ENCODE measurements around the gene GRID1. TPM values are rescaled to one million over a fixed set of nuclear protein-coding genes. Genes with fewer than 3 reads are reported as not detected.

The GRID1 gene
- polyA plus RNA-seq, 1 donor (not counting 4 experiments of a cell fraction or from before 2014, with no cell fraction given): 0.01 TPM

- Histone ChIP-seq H4K20me1 (ENCODE audit: control insufficient read depth, extremely low read depth, insufficient read depth, low read length) (no peaks in the 10 kb centered on the region), H2AFZ (ENCODE audit: control insufficient read depth, low read length) (no peak overlapping the region), H3K4me3 (ENCODE audit: control insufficient read depth in 2 of 3, extremely low read depth in 1 of 3, insufficient read depth in 2 of 3, low read depth in 1 of 3, low read length in 3 of 3) (no peak overlapping the region), H3K27me3 (ENCODE audit: control insufficient read depth, extremely low read depth, insufficient read depth, low read length) (peaks cover 15% of the 10 kb centered on the region), H3K4me1 (ENCODE audit: control insufficient read depth, extremely low read depth, insufficient read depth, low read length) (no peaks in the 10 kb centered on the region), H3K9me3 (ENCODE audit: control insufficient read depth, low read depth, low read length) (no peaks in the 10 kb centered on the region), H3K9me1 (ENCODE audit: control insufficient read depth, extremely low read depth, insufficient read depth, low read length) (no peaks in the 10 kb centered on the region), H3K36me3 (ENCODE audit: control insufficient read depth in 2 of 2, extremely low read depth in 1 of 2, insufficient read depth in 2 of 2, low read length in 2 of 2) (no peaks in the 10 kb centered on the region), H3K79me2 (ENCODE audit: control insufficient read depth, insufficient read depth, low read length) (no peaks in the 10 kb centered on the region), H3K4me2 (ENCODE audit: control insufficient read depth, extremely low read depth, insufficient read depth, low read depth, low read length) (no peak overlapping the region), H3K27ac (ENCODE audit: control insufficient read depth, insufficient read depth, low read length) (no peak overlapping the region), H3K9ac (ENCODE audit: control insufficient read depth, extremely low read depth, insufficient read depth, low read length) (no peak overlapping the region)
- no peak for FAIRE-seq
- no peak for DNase-seq (ENCODE audit: low read depth, low spot score)
- dilution Hi-C loops (cut with MboI; ENCODE audit: extremely low pct_ligation_motif_present, low sequenced_read_pairs): no loop called here
- no peak for TF ChIP-seq EZH2 (IDR thresholded peaks at IDR 0.05; ENCODE audit: low read length)
- no peak for TF ChIP-seq CTCF (optimal IDR thresholded peaks at IDR 0.05 in 1 of 3, IDR thresholded peaks at IDR 0.05 in 1 of 3, conservative IDR thresholded peaks at IDR 0.05 in 1 of 3; ENCODE audit: extremely low read depth in 1 of 3, insufficient read depth in 2 of 3, low read length in 3 of 3)
Observed at GRCh38 chr10:86259901-86260562, 106.6 kb downstream of the GRID1 start.

- no peak overlapping the region for H3K9ac ChIP-seq (ENCODE audit: control insufficient read depth, extremely low read depth, insufficient read depth, low read length)
- no peaks in the 10 kb centered on the region for H3K36me3 ChIP-seq (ENCODE audit: control insufficient read depth in 2 of 2, extremely low read depth in 1 of 2, insufficient read depth in 2 of 2, low read length in 2 of 2)
- H3K4me3 ChIP-seq (ENCODE audit: control insufficient read depth in 2 of 3, extremely low read depth in 1 of 3, insufficient read depth in 2 of 3, low read depth in 1 of 3, low read length in 3 of 3): no peak overlapping the region
- H3K4me1 ChIP-seq (ENCODE audit: control insufficient read depth, extremely low read depth, insufficient read depth, low read length): no peaks in the 10 kb centered on the region
- DNase-seq (ENCODE audit: low read depth, low spot score): no peak
- dilution Hi-C loops (cut with MboI; ENCODE audit: extremely low pct_ligation_motif_present, low sequenced_read_pairs): no loop called here
- no peak overlapping the region for H3K27ac ChIP-seq (ENCODE audit: control insufficient read depth, insufficient read depth, low read length)
- H4K20me1 ChIP-seq (ENCODE audit: control insufficient read depth, extremely low read depth, insufficient read depth, low read length): no peaks in the 10 kb centered on the region
- no peaks in the 10 kb centered on the region for H3K9me3 ChIP-seq (ENCODE audit: control insufficient read depth, low read depth, low read length)
- FAIRE-seq: no peak
- no peak overlapping the region for H3K4me2 ChIP-seq (ENCODE audit: control insufficient read depth, extremely low read depth, insufficient read depth, low read depth, low read length)
- H2AFZ ChIP-seq (ENCODE audit: control insufficient read depth, low read length): no peak overlapping the region
- H3K9me1 ChIP-seq (ENCODE audit: control insufficient read depth, extremely low read depth, insufficient read depth, low read length): no peaks in the 10 kb centered on the region
- H3K27me3 ChIP-seq (ENCODE audit: control insufficient read depth, extremely low read depth, insufficient read depth, low read length): peaks cover 15% of the 10 kb centered on the region
- H3K79me2 ChIP-seq (ENCODE audit: control insufficient read depth, insufficient read depth, low read length): no peaks in the 10 kb centered on the region
- TF ChIP-seq EZH2 (IDR thresholded peaks at IDR 0.05; ENCODE audit: low read length): no peak
- no peak for TF ChIP-seq CTCF (optimal IDR thresholded peaks at IDR 0.05 in 1 of 3, IDR thresholded peaks at IDR 0.05 in 1 of 3, conservative IDR thresholded peaks at IDR 0.05 in 1 of 3; ENCODE audit: extremely low read depth in 1 of 3, insufficient read depth in 2 of 3, low read length in 3 of 3)
Observed at GRCh38 chr10:86258941-86259340, 107.7 kb downstream of the GRID1 start.
